Liver (tissue), 9 donors: Measurements from ENCODE around the gene PSORS1C1. TPM values are rescaled to one million over a fixed set of nuclear protein-coding genes. Genes with fewer than 3 reads are reported as not detected.

Source experiments
- DNase-seq: peaks from one replicate; pipeline ENCODE4 v3.0.0-alpha.2; 2017; ENCODE audit warnings: low spot score
- H3K27ac ChIP-seq, 2 donors: one replicate each; pipeline ENCODE4 v1.7.0; 2013; ENCODE audit warnings: inconsistent platforms in 2 of 2, low read length in 2 of 2, control low read depth in 1 of 2, low read depth in 1 of 2, mild to moderate bottlenecking in 1 of 2
- H3K27me3 ChIP-seq, 4 donors: one replicate each; pipeline versions ENCODE4 v1.6.1 to v1.7.0; 2013; ENCODE audit warnings: low read length in 3 of 4, inconsistent platforms in 1 of 4, mild to moderate bottlenecking in 1 of 4, moderate library complexity in 1 of 4; ENCODE audit not compliant: control insufficient read depth in 4 of 4, insufficient read depth in 4 of 4
- H3K36me3 ChIP-seq, 4 donors: one replicate each; pipeline versions ENCODE4 v1.6.1 to v1.7.0; 2013; ENCODE audit warnings: low read length in 3 of 4, mild to moderate bottlenecking in 3 of 4, low read depth in 1 of 4, moderate library complexity in 1 of 4; ENCODE audit not compliant: control insufficient read depth in 4 of 4, insufficient read depth in 3 of 4
- H3K4me1 ChIP-seq, 4 donors: one replicate each; pipeline versions ENCODE4 v1.6.1 to v1.7.0; 2013; ENCODE audit warnings: low read length in 3 of 4, mild to moderate bottlenecking in 3 of 4, moderate library complexity in 1 of 4; ENCODE audit not compliant: control insufficient read depth in 4 of 4, insufficient read depth in 4 of 4
- H3K4me3 ChIP-seq, 3 donors: one replicate each; pipeline versions ENCODE4 v1.6.1 to v1.7.0; 2013; ENCODE audit warnings: low read length in 3 of 3, control low read depth in 1 of 3, low read depth in 1 of 3, mild to moderate bottlenecking in 1 of 3
- H3K9ac ChIP-seq, 2 donors: one replicate each; pipeline ENCODE4 v1.7.0; 2013; ENCODE audit warnings: low read length in 2 of 2, mild to moderate bottlenecking in 2 of 2, moderate library complexity in 2 of 2, control low read depth in 1 of 2, low read depth in 1 of 2
- H3K9me3 ChIP-seq, 4 donors: one replicate each; pipeline versions ENCODE4 v1.6.1 to v1.7.0; 2013; ENCODE audit warnings: low read length in 3 of 4; ENCODE audit not compliant: control insufficient read depth in 4 of 4
- ATF3 ChIP-seq: IDR thresholded peaks from 2 replicates; pipeline ENCODE4 v1.6.1; 2016; ENCODE audit warnings: antibody characterized with exemption
- EGR1 ChIP-seq, 2 donors: IDR thresholded peaks; 2 replicates each; pipeline ENCODE4 v1.6.1; 2016 to 2018; ENCODE audit warnings: antibody characterized with exemption in 2 of 2, low read depth in 2 of 2
- FOXA1 ChIP-seq: IDR thresholded peaks from 2 replicates; pipeline ENCODE4 v1.6.1; 2016; ENCODE audit warnings: antibody characterized with exemption
- FOXA2 ChIP-seq: IDR thresholded peaks from 2 replicates; pipeline ENCODE4 v1.6.1; 2016; ENCODE audit warnings: antibody characterized with exemption
- GABPA ChIP-seq, 2 donors: IDR thresholded peaks in 1 of 2; conservative IDR thresholded peaks in 1 of 2; 2 replicates each; pipeline ENCODE4 v1.6.1; 2016; ENCODE audit warnings: antibody characterized with exemption in 2 of 2, mild to moderate bottlenecking in 1 of 2, moderate library complexity in 1 of 2
- HNF4G ChIP-seq: IDR thresholded peaks from 2 replicates; pipeline ENCODE4 v1.6.1; 2016; ENCODE audit warnings: antibody characterized with exemption
- JUND ChIP-seq, 2 donors: IDR thresholded peaks; 2 replicates each; pipeline ENCODE4 v1.6.1; 2016; ENCODE audit warnings: antibody characterized with exemption in 2 of 2
- MAX ChIP-seq: IDR thresholded peaks from 2 replicates; pipeline ENCODE4 v1.6.1; 2016; ENCODE audit warnings: antibody characterized with exemption
- NR2F2 ChIP-seq: IDR thresholded peaks from 2 replicates; pipeline ENCODE4 v1.6.1; 2016; ENCODE audit warnings: antibody characterized with exemption
- RAD21 ChIP-seq, 2 donors: IDR thresholded peaks; 2 replicates each; pipeline ENCODE4 v1.6.1; 2016; ENCODE audit warnings: antibody characterized with exemption in 2 of 2, mild to moderate bottlenecking in 2 of 2
- REST ChIP-seq: IDR thresholded peaks from 2 replicates; pipeline ENCODE4 v1.6.1; 2016; ENCODE audit warnings: antibody characterized with exemption, mild to moderate bottlenecking
- RXRA ChIP-seq, 2 donors: IDR thresholded peaks; 2 replicates each; pipeline ENCODE4 v1.6.1; 2017 to 2018; ENCODE audit warnings: antibody characterized with exemption in 2 of 2, mild to moderate bottlenecking in 1 of 2
- SP1 ChIP-seq: IDR thresholded peaks from 2 replicates; pipeline ENCODE4 v1.6.1; 2018; ENCODE audit warnings: antibody characterized with exemption, mild to moderate bottlenecking
- TAF1 ChIP-seq: conservative IDR thresholded peaks from 2 replicates; pipeline ENCODE4 v1.6.1; 2016; ENCODE audit warnings: antibody characterized with exemption, mild to moderate bottlenecking
- YY1 ChIP-seq: IDR thresholded peaks from 2 replicates; pipeline ENCODE4 v1.6.1; 2016; ENCODE audit warnings: antibody characterized with exemption, mild to moderate bottlenecking
- ZBTB33 ChIP-seq: IDR thresholded peaks from 2 replicates; pipeline ENCODE4 v1.6.1; 2016; ENCODE audit warnings: antibody characterized with exemption
- WGBS: extraction: QIAGEN DNeasy Blood & Tissue Kit; methylation state at CpG from one replicate; pipeline ENCODE4 v1.1.7; 2013; 5-methylcytosine and 5-hydroxymethylcytosine counted together
- polyA plus RNA-seq, 2 donors: library from polyadenylated mRNA; stranded (reverse) in 1 of 2; unstranded in 1 of 2; fragments of 200-250 nt in 1 of 2; fragments of >200 nt in 1 of 2; fragmentation: Nextera tagmentation in 1 of 2; extraction: Ambion mirVana in 1 of 2; gene quantifications; one replicate each; pipeline versions ENCODE4 v1.2.1 to v1.2.3, GENCODE V29; 2013 to 2015
- total RNA-seq, 2 donors: library from RNA; depleted of rRNA; stranded (reverse); fragments of >200 nt; gene quantifications; one replicate each; pipeline ENCODE4 v1.2.3, GENCODE V29; 2014
- donor health status: healthy.
- donor health status: healthy.
- donor health status: healthy.
- donor health status: healthy.
- donor health status: healthy.

PSORS1C1 gene
- total and polyA plus RNA-seq, 4 donors, result under 0.01 to 0.08 TPM; not detected in 2

- Histone ChIP-seq H3K27ac (no peak overlapping the region), H3K4me1 (no peaks in the 10 kb centered on the region), H3K4me3 (no peak overlapping the region), H3K36me3 (no peaks in the 10 kb centered on the region), H3K9ac (no peak overlapping the region), H3K9me3 (no peaks in the 10 kb centered on the region), H3K27me3 (no peaks in the 10 kb centered on the region)
- WGBS, result 86% methylated on average over 3 of the region's 3 CpGs
- TF ChIP-seq EGR1 (IDR thresholded peaks at IDR 0.05; ENCODE audit: low read depth in 2 of 2), result no peak
- no peak for TF ChIP-seq TAF1
- no peak for TF ChIP-seq RXRA (IDR thresholded peaks at IDR 0.05)
- no peak for TF ChIP-seq NR2F2
- no peak for TF ChIP-seq MAX
- no peak for DNase-seq
Measured at GRCh38 chr6:31131595-31131994, 17.0 kb downstream of the PSORS1C1 start.

GRCh38 chr6:31132806-31133205, 18.2 kb downstream of the PSORS1C1 start:
- peaks cover 0 to 4% (median 3%) of the 10 kb centered on the region in 4 donors for H3K4me1 ChIP-seq
- TF ChIP-seq REST (no peak), SP1 (no peak)
- H3K4me3 ChIP-seq, result no peak overlapping the region
- H3K36me3 ChIP-seq, result no peaks in the 10 kb centered on the region
- no peak for DNase-seq
- WGBS, result 87% methylated on average over 6 of the region's 6 CpGs
- H3K9ac ChIP-seq, result no peak overlapping the region
- no peaks in the 10 kb centered on the region for H3K27me3 ChIP-seq
- H3K27ac ChIP-seq, result no peak overlapping the region
- H3K9me3 ChIP-seq, result no peaks in the 10 kb centered on the region

- no peak for DNase-seq
- no peak overlapping the region for H3K9ac ChIP-seq
- H3K27me3 ChIP-seq, result no peaks in the 10 kb centered on the region
- H3K36me3 ChIP-seq, result no peaks in the 10 kb centered on the region
- WGBS, result 85% methylated on average over 10 of the region's 10 CpGs
- H3K27ac ChIP-seq, result no peak overlapping the region
- H3K9me3 ChIP-seq, result no peaks in the 10 kb centered on the region
- TF ChIP-seq FOXA2 (no peak), ATF3 (no peak), RAD21 (IDR thresholded peaks at IDR 0.05) (no peak), TAF1 (no peak), SP1 (no peak), RXRA (IDR thresholded peaks at IDR 0.05) (no peak), ZBTB33 (no peak), REST (no peak), NR2F2 (no peak), FOXA1 (no peak), YY1 (no peak), HNF4G (no peak), JUND (IDR thresholded peaks at IDR 0.05) (no peak), GABPA (IDR thresholded peaks at IDR 0.05 in 1 of 2, conservative IDR thresholded peaks at IDR 0.05 in 1 of 2) (no peak)
- no peak overlapping the region for H3K4me3 ChIP-seq
- peaks cover 0 to 5% (median 4%) of the 10 kb centered on the region in 4 donors for H3K4me1 ChIP-seq
Measured at GRCh38 chr6:31135710-31136109, 21.1 kb downstream of the PSORS1C1 start.
